Esophagus squamous epithelium (tissue), 5 donors: Measurements from ENCODE around the gene DICER1. TPM values are rescaled to one million over a fixed set of nuclear protein-coding genes. Genes with fewer than 3 reads are reported as not detected.

Source experiments
- DNase-seq: peaks from one replicate; lab custom pipeline; 2025; lab: John Stamatoyannopoulos, UW
- H3K27ac ChIP-seq, 4 donors: fragments of 200-600 bp; sonication (generic); one replicate each; pipeline ENCODE4 v1.5.1; 2016 to 2019; ENCODE audit warnings: mild to moderate bottlenecking in 1 of 4
- H3K27me3 ChIP-seq, 4 donors: fragments of 200-600 bp; sonication (generic); 1 replicate in 3 of 4; 2 replicates in 1 of 4; pipeline versions ENCODE4 v1.5.1 to v1.6.0; 2017 to 2021; ENCODE audit warnings: antibody characterized with exemption in 1 of 4
- H3K36me3 ChIP-seq, 3 donors: fragments of 200-600 bp; sonication (generic); one replicate each; pipeline ENCODE4 v1.5.1; 2016 to 2019
- H3K4me1 ChIP-seq, 3 donors: fragments of 200-600 bp; sonication (generic); one replicate each; pipeline ENCODE4 v1.5.1; 2017 to 2019
- H3K4me3 ChIP-seq, 4 donors: fragments of 200-600 bp; sonication (generic); 1 replicate in 3 of 4; 2 replicates in 1 of 4; pipeline ENCODE4 v1.5.1; 2016 to 2019; ENCODE audit warnings: mild to moderate bottlenecking in 2 of 4, moderate library complexity in 1 of 4
- H3K9me3 ChIP-seq, 3 donors: fragments of 200-600 bp; sonication (generic); one replicate each; pipeline ENCODE4 v1.5.1; 2016 to 2019
- POLR2A ChIP-seq, 4 donors: fragments of 450-650 bp; IDR thresholded peaks; one replicate each; pipeline ENCODE4 v1.6.1; 2017; ENCODE audit warnings: antibody characterized with exemption in 4 of 4, mild to moderate bottlenecking in 4 of 4, moderate library complexity in 3 of 4
- WGBS, 2 donors: methylation state at CpG; one replicate each; pipeline ENCODE4 v1.1.5; 2018; 5-methylcytosine and 5-hydroxymethylcytosine counted together
- intact Hi-C: fragments of 100-400 bp; cut with DNase I; formaldehyde crosslinking; loops from one replicate; pipeline ENCODE4 v1.15.0; 2022
- total RNA-seq, 4 donors: library from RNA; depleted of rRNA; stranded (reverse); fragments of >200 nt; gene quantifications; one replicate each; pipeline ENCODE4 v1.1.0, GENCODE V29; 2016
- TF ChIP-seq, protein P1 (sequence below), 6 experiments: fragments of 450-650 bp in 4 of 6; fragments of 200-600 bp in 2 of 6; sonication (generic) in 2 of 6; IDR thresholded peaks; one replicate each; pipeline ENCODE4 v1.5.1; 2016 to 2019; ENCODE audit warnings: antibody characterized with exemption in 6 of 6, mild to moderate bottlenecking in 4 of 6, moderate library complexity in 4 of 6
- donor health status: DM: yes; HTN: yes; CAD: no.

Gene DICER1
- total RNA-seq, 4 donors from 2014 or later: 39.4 to 79.7 (median 55.7) TPM

DNA sequence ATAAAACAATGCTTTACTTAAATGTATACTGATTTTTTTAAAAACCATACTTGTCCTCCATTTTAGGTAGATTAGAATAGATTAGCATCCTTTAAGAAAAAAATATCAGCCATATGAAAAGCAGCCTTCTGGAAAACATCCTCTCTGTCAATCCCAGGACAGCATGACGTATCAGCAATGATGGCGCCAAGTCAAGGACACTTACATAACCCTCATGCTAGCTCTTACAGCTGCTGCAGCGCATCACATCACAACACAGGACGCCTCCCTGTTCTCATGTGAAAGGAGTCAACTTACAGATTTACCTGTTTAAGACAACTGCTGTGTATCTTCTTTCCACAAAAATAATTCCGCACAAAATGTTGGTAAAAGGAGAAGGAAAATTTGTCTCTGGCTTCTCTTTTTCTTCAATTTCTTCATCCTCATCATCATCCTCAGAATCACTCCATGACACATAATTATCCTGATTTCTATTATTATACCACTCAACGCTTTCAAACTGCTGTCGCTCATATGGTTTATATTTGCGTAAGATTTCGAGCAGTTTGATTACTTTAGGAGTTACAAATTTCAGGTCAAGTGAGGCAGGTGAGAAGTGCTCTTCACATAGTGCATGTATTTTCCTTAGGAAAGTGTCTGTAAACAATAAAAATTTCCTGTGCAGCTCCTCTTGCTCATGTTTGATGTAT is 33.3 kb downstream of the DICER1 start:
- H3K36me3 ChIP-seq: peaks cover 0 to 88% (median 8%) of the 10 kb centered on the region in 3 donors
- no peaks in the 10 kb centered on the region for H3K9me3 ChIP-seq
- no peak for TF ChIP-seq POLR2A (IDR thresholded peaks at IDR 0.05)
- no peaks in the 10 kb centered on the region for H3K27me3 ChIP-seq
- intact Hi-C loops: no loop called here
- H3K4me1 ChIP-seq: no peaks in the 10 kb centered on the region
- no peak overlapping the region for H3K4me3 ChIP-seq
- H3K27ac ChIP-seq: no peak overlapping the region
- 92 to 93% methylated on average over 9 of the region's 9 CpGs for WGBS, 2 donors
- no peak for DNase-seq

DNA sequence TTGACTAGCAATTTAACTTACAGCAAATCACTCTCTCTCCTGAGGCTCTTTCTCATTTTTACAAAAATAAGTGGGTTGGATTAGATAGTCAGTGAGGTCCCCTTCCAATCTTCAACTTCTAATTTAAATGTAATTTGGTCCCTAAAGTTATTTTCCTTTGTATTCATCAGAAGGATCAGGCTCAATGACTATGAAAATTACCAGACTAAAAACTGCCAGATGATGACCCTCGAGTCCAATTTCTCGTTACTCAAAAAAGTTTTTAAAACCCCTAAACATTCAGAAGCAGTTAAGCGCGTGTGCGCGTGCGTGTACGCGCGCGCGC is 34.7 kb downstream of the DICER1 start:
- intact Hi-C loops: no loop called here
- WGBS, 2 donors: 99 to 100% methylated on average over 11 to 12 of the region's 12 CpGs
- Histone ChIP-seq H3K4me3 (no peak overlapping the region), H3K36me3 (peaks cover 0 to 89% (median 8%) of the 10 kb centered on the region in 3 donors), H3K9me3 (no peaks in the 10 kb centered on the region), H3K4me1 (no peaks in the 10 kb centered on the region), H3K27me3 (no peaks in the 10 kb centered on the region), H3K27ac (no peak overlapping the region)
- no peak for TF ChIP-seq POLR2A (IDR thresholded peaks at IDR 0.05)
- no peak for DNase-seq

DNA sequence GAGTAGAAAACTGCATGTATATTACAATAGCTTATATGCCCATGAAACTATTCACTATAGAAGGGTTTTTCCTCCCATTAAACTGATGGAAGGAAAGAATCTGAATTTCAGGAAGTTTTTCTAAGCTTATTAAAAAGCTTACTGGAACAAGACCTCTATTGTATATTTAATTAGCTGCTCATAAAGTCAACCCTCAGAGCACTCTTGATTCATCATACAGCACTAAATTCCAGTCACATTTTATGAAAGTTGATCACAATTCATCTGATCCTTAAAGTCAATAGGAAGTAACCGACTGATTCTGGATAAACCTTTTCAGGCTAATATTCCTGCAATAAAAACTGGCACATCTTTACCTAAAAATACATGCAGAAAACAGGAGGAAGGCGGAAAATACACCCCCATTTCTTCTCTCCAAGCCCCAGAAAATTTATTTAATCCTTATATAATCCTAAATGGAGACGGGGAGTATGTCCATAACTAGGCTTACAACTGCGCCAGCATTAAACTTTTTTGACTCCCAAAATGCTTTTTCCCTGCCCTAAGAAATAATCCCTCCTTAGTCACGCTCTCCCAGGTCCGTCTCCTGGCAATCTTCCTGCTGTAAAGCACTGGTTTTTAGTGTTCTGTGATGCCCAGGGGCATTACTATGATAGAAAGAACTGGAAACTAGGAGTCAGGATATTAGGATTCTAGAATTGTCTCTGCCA is 35.3 kb downstream of the DICER1 start:
- Histone ChIP-seq H3K27ac (no peak overlapping the region), H3K4me1 (no peaks in the 10 kb centered on the region), H3K9me3 (no peaks in the 10 kb centered on the region), H3K27me3 (no peaks in the 10 kb centered on the region), H3K4me3 (no peak overlapping the region), H3K36me3 (peaks cover 0 to 93% (median 8%) of the 10 kb centered on the region in 3 donors)
- WGBS, 2 donors: 85 to 86% methylated on average over 6 of the region's 6 CpGs
- TF ChIP-seq, protein P1, sequence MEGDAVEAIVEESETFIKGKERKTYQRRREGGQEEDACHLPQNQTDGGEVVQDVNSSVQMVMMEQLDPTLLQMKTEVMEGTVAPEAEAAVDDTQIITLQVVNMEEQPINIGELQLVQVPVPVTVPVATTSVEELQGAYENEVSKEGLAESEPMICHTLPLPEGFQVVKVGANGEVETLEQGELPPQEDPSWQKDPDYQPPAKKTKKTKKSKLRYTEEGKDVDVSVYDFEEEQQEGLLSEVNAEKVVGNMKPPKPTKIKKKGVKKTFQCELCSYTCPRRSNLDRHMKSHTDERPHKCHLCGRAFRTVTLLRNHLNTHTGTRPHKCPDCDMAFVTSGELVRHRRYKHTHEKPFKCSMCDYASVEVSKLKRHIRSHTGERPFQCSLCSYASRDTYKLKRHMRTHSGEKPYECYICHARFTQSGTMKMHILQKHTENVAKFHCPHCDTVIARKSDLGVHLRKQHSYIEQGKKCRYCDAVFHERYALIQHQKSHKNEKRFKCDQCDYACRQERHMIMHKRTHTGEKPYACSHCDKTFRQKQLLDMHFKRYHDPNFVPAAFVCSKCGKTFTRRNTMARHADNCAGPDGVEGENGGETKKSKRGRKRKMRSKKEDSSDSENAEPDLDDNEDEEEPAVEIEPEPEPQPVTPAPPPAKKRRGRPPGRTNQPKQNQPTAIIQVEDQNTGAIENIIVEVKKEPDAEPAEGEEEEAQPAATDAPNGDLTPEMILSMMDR (IDR thresholded peaks at IDR 0.05): no peak
- TF ChIP-seq POLR2A (IDR thresholded peaks at IDR 0.05): no peak
- intact Hi-C loops: no loop called here
- DNase-seq: no peak

DNA sequence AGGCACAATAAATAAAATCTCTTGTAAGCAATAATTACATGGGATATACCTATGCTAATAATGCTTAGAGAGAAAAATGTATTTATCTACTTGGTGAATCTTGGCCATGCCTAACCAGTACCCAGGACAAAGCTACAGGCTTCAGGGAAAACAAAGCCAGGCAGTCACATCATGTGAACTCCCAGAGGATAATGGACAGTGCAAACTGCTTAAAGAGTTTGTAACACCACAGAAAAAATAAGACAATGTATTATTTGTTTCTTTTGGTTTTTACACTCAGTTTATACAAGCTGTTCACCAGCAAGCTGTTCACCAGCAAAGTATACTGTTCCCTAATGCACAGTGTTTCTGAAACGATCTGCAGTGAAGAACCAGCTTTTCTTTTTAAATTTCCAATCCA is 38.0 kb downstream of the DICER1 start:
- Histone ChIP-seq H3K9me3 (no peaks in the 10 kb centered on the region), H3K4me1 (no peaks in the 10 kb centered on the region), H3K27me3 (no peaks in the 10 kb centered on the region), H3K4me3 (no peak overlapping the region), H3K36me3 (peaks cover 0 to 94% (median 5%) of the 10 kb centered on the region in 3 donors), H3K27ac (no peak overlapping the region)
- intact Hi-C loops: no loop called here
- no peak for DNase-seq
- 50 to 58% methylated on average over 1 of the region's 1 CpG for WGBS, 2 donors
- TF ChIP-seq, protein P1 (IDR thresholded peaks at IDR 0.05): no peak
- no peak for TF ChIP-seq POLR2A (IDR thresholded peaks at IDR 0.05)

DNA sequence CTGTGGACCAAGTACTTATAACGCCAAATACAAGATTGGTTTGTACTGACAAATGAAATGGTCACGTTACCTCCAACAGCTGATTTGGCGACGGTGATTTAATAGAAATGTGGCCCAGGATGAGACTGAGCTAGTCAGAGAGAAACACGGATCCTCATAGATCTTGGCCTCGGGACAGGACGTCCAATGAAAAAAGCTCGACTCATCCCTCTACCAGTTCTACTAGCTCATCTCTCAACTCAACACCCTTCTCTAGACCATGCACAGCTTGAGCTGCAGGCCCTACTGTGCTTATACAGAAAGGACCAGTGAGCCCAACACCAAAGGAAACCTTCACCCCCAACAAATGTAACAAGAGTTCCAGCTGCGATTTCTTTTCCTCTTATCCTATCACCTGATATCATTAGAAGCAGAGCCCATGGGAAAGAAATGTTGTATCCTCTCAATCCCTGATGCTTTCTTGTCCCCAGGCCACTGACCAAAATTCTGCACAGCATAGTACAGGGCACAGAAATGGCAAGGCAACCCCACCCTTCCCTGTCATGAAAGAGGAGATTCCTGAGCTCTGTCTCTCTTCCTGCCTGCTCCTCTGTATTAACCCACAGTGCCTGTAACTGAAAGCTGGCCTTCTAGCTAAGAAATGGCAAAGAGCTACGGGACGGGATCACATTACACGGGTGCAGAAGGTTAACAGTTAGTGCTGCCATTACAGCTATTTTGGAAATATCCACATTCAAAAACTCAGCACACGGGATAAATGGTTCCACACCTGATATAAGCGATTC is 39.2 kb downstream of the DICER1 start:
- peaks cover 0 to 94% (median 0%) of the 10 kb centered on the region in 3 donors for H3K36me3 ChIP-seq

More for the DNA sequence above, 39.2 kb downstream of the DICER1 start:
- no peaks in the 10 kb centered on the region for H3K9me3 ChIP-seq
- H3K27ac ChIP-seq: no peak overlapping the region
- no peaks in the 10 kb centered on the region for H3K4me1 ChIP-seq
- 96 to 97% methylated on average over 11 to 12 of the region's 14 CpGs for WGBS, 2 donors
- no peaks in the 10 kb centered on the region for H3K27me3 ChIP-seq
- no peak overlapping the region for H3K4me3 ChIP-seq
- DNase-seq: no peak
- intact Hi-C loops: no loop called here
- TF ChIP-seq POLR2A (IDR thresholded peaks at IDR 0.05): no peak
- TF ChIP-seq, protein P1 (IDR thresholded peaks at IDR 0.05): no peak
